ENCODE results near the gene MAEA.

Gene MAEA

GRCh38 chr4:1294424-1294823 lies 4.7 kb downstream of the MAEA start:
- no peak for ATAC-seq
- TF ChIP-seq CREB5 (CRISPR knock-in tag; IDR thresholded peaks at IDR 0.05; ENCODE audit: low read depth) (no peak), ZNF8 (CRISPR knock-in tag; IDR thresholded peaks at IDR 0.05) (no peak), CSRNP3 (CRISPR knock-in tag; IDR thresholded peaks at IDR 0.05) (no peak)

GRCh38 chr4:1294891-1295290 lies 5.2 kb downstream of the MAEA start:
- TF ChIP-seq GLIS3 (CRISPR knock-in tag; IDR thresholded peaks at IDR 0.05) (no peak), RARB (CRISPR knock-in tag; IDR thresholded peaks at IDR 0.05) (no peak), PATZ1 (CRISPR knock-in tag; IDR thresholded peaks at IDR 0.05; ENCODE audit: borderline replicate concordance) (no peak), TSHZ2 (CRISPR knock-in tag; IDR thresholded peaks at IDR 0.05) (no peak), CSDC2 (CRISPR knock-in tag; IDR thresholded peaks at IDR 0.05) (no peak), POU6F1 (CRISPR knock-in tag; IDR thresholded peaks at IDR 0.05; ENCODE audit: borderline replicate concordance, low read depth) (no peak), ARNTL (CRISPR knock-in tag; IDR thresholded peaks at IDR 0.05; ENCODE audit: borderline replicate concordance, low read depth) (no peak), ZNF70 (CRISPR knock-in tag; IDR thresholded peaks at IDR 0.05) (no peak), CSRNP3 (CRISPR knock-in tag; IDR thresholded peaks at IDR 0.05) (no peak), ZNF8 (CRISPR knock-in tag; IDR thresholded peaks at IDR 0.05) (no peak), ZFP3 (CRISPR knock-in tag; IDR thresholded peaks at IDR 0.05) (no peak), ISL1 (CRISPR knock-in tag; IDR thresholded peaks at IDR 0.05) (no peak), TOX (CRISPR knock-in tag; IDR thresholded peaks at IDR 0.05; ENCODE audit: borderline replicate concordance) (no peak), BACH2 (CRISPR knock-in tag; IDR thresholded peaks at IDR 0.05; ENCODE audit: borderline replicate concordance) (no peak), SNAI2 (CRISPR knock-in tag; IDR thresholded peaks at IDR 0.05) (no peak), ESRRG (CRISPR knock-in tag; IDR thresholded peaks at IDR 0.05) (no peak), ZC3H10 (CRISPR knock-in tag; IDR thresholded peaks at IDR 0.05) (no peak), CREB5 (CRISPR knock-in tag; IDR thresholded peaks at IDR 0.05; ENCODE audit: low read depth) (no peak), PPARA (CRISPR knock-in tag; IDR thresholded peaks at IDR 0.05; ENCODE audit: borderline replicate concordance) (no peak)
- ATAC-seq, result no peak

Measured in SK-N-SH treated with all-trans-retinoic acid at 6 μM for 48 hours (cell line).